ENCODE measurements around the gene CEACAM6.
"Not testable (repeated sequence)": the region's sequence is repeated elsewhere in the genome, so short reads cannot be mapped to it uniquely, and the experiment has no call there.

The CEACAM6 gene

GRCh38 chr19:41748012-41748411, 7.3 kb upstream of the CEACAM6 start:
- peak; percentile 60 for DNase-seq

- DNase-seq = peak; percentile 54
Observed at GRCh38 chr19:41750248-41751134, 4.8 kb upstream of the CEACAM6 start.

- peak; percentile 78 for DNase-seq
Observed at GRCh38 chr19:41753159-41753558, 2.2 kb upstream of the CEACAM6 start.

- peak; percentile 73 for DNase-seq
Observed at GRCh38 chr19:41753936-41754529, 1.3 kb upstream of the CEACAM6 start.

- no peak for DNase-seq
Observed at GRCh38 chr19:41758846-41759245, 3.5 kb downstream of the CEACAM6 start.

- no peak for DNase-seq
Observed at GRCh38 chr19:41767115-41767514, 11.8 kb downstream of the CEACAM6 start.

- not testable (repeated sequence) for DNase-seq
Observed at GRCh38 chr19:41768105-41768504, 12.8 kb downstream of the CEACAM6 start.

GRCh38 chr19:41769608-41770007, 14.3 kb downstream of the CEACAM6 start:
- no peak for DNase-seq

GRCh38 chr19:41771410-41771809, 16.1 kb downstream of the CEACAM6 start:
- DNase-seq = no peak

GRCh38 chr19:41774515-41774980, 19.2 kb downstream of the CEACAM6 start:
- DNase-seq = peak; percentile 99

- peak; percentile 46 for DNase-seq
Observed at GRCh38 chr19:41776700-41777099, 21.4 kb downstream of the CEACAM6 start.

GRCh38 chr19:41783612-41784011, 28.3 kb downstream of the CEACAM6 start:
- DNase-seq = no peak

GRCh38 chr19:41784312-41784711, 29.0 kb downstream of the CEACAM6 start:
- DNase-seq = no peak

GRCh38 chr19:41784743-41785142, 29.4 kb downstream of the CEACAM6 start:
- DNase-seq = peak; percentile 48

GRCh38 chr19:41785653-41786052, 30.3 kb downstream of the CEACAM6 start:
- peak; percentile 92 for DNase-seq

GRCh38 chr19:41787055-41787454, 31.7 kb downstream of the CEACAM6 start:
- DNase-seq = no peak

GRCh38 chr19:41788518-41788917, 33.2 kb downstream of the CEACAM6 start:
- not testable (repeated sequence) for DNase-seq

GRCh38 chr19:41789053-41789452, 33.7 kb downstream of the CEACAM6 start:
- not testable (repeated sequence) for DNase-seq

- peak; percentile 76 for DNase-seq
Observed at GRCh38 chr19:41792513-41793413, 37.4 kb downstream of the CEACAM6 start.

GRCh38 chr19:41793414-41793727, 38.0 kb downstream of the CEACAM6 start:
- DNase-seq = no peak

GRCh38 chr19:41795031-41795461, 39.7 kb downstream of the CEACAM6 start:
- DNase-seq = peak; percentile 83

- DNase-seq = no peak
Observed at GRCh38 chr19:41796362-41796761, 41.0 kb downstream of the CEACAM6 start, which contains the start of gene CEACAM3. Gene CEACAM3, plus strand, starts transcription at chr19:41796587. Its CDS starts 91 bp downstream, at chr19:41796678.

GRCh38 chr19:41796901-41797300, 41.6 kb downstream of the CEACAM6 start:
- no peak for DNase-seq

All from DMS53 (cell line).